Fibroblast of pulmonary artery (primary cell): Measurements from ENCODE around the gene MBD6.
A peak's percentile ranks its signal among the peaks of the same experiment; 100 is the strongest.

Source experiments
- DNase-seq: peaks from one replicate; pipeline ENCODE4 v3.0.0-alpha.2; 2010; ENCODE audit warnings: low read depth
- H3K4me3 ChIP-seq: replicated peaks from 2 replicates; pipeline ENCODE4 v1.5.1; 2011; ENCODE audit warnings: low read depth, mild to moderate bottlenecking, control low read depth, low read length, moderate library complexity
- TF ChIP-seq, protein P1 (sequence below): IDR thresholded peaks from 2 replicates; pipeline ENCODE4 v1.5.1; 2011; ENCODE audit warnings: mild to moderate bottlenecking, control low read depth, low read length, inconsistent platforms; ENCODE audit errors: missing control alignments

The MBD6 gene

DNA sequence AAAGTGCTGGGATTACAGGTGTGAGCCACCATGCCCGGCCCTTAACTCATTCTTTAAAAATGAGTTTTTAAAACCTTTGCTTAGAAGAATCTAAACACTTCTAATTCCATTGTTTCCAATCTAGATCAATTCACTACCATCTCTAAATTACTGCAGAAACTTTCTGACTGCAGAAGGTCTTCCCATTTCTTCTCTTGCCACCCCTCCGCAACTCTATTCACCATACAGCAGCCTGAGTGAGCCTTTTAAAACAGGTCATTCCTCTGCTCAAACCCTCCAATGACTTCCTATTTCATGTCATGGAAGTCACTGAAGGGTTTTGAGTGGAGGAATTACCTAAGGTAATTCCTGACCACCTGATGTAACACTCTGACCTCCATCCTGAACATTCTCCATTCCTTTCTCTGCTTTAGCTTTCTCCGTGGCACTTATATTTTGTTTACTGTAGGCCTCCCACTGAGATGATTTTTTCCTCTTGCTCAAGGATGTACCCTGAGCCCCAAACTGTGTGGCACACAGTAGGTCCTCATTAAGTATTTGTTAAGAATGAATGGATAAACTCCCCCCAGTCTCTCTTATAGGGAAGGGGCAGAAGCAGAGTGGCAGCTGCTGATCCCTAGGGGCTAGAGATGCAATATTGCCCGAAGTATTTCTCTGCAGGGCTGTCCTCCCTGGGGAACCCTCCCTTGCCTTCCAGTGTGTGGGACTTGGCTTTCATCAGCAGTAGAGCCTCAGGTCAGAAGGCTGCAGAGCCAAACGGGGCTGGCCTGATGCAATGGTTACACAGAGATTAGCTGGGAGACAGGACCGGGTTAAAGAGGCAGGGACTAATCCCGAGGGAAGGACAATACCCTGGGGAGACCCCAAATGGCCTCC lies 3.5 kb upstream of the MBD6 start:
- TF ChIP-seq, protein P1, sequence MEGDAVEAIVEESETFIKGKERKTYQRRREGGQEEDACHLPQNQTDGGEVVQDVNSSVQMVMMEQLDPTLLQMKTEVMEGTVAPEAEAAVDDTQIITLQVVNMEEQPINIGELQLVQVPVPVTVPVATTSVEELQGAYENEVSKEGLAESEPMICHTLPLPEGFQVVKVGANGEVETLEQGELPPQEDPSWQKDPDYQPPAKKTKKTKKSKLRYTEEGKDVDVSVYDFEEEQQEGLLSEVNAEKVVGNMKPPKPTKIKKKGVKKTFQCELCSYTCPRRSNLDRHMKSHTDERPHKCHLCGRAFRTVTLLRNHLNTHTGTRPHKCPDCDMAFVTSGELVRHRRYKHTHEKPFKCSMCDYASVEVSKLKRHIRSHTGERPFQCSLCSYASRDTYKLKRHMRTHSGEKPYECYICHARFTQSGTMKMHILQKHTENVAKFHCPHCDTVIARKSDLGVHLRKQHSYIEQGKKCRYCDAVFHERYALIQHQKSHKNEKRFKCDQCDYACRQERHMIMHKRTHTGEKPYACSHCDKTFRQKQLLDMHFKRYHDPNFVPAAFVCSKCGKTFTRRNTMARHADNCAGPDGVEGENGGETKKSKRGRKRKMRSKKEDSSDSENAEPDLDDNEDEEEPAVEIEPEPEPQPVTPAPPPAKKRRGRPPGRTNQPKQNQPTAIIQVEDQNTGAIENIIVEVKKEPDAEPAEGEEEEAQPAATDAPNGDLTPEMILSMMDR: no peak
- H3K4me3 ChIP-seq: peak overlapping the region; percentile 87
- peak; percentile 68 for DNase-seq

DNA sequence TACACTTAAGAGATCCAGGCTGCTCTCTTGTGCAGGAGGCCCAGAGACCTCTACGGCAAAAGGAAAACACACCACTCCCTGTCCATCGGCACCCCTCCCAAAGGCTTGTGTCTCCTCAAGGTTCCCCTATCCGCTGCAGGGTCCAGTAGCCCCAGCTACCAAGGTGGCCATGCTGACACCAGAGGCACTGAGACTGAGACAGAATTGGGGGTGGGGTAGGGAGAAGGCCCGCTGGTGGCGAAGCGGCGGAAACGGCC lies 2.9 kb upstream of the MBD6 start:
- peak overlapping the region; percentile 87 for H3K4me3 ChIP-seq
- DNase-seq: no peak
- TF ChIP-seq, protein P1: no peak

DNA sequence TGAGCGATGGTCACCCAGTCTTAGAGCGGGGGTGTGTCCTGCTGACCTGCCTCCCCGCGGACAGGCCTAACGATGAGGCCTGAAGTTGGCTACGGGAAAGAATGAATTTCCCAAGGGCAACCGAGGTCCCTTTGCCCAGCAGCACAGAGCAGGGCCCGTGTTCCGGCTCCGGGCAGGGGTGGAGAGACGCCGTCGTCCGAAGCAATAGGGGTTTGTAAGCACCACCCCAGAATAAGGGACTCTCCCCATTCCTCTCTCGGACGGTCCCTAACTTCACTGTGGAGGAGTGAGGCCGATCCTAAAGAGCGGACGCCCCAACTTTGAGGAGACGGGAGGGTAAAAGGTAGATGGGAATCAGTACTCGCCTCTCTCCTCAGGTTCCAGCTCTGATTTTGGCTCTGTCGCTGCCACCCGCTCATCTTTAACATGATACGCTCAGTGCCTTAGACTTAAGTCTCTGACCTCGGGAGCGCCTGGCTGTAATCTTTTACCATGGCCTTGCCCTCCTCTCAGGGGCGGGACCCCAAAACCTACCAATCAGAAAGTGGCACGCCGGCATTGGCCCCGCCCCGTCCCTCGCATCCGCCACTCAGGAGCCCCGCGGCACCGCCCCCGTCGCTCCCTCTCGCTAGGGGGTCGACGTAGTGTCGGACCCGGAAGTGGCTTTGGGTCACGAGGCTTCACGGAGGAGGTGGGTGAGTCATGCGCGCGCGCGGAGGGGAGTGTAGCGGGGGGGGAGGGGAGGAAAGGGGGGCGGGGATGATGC lies 2.4 kb upstream of the MBD6 start, which contains the start of gene DDIT3:
Gene DDIT3, minus strand, starts transcription at position 462 of the 766 bp plus-strand sequence. CDS start 3,108 bp downstream, outside the sequence.
- peak within 1 kb of the TSS; percentile 87 for H3K4me3 ChIP-seq
- TF ChIP-seq, protein P1: no peak
- peak; percentile 99 for DNase-seq

DNA sequence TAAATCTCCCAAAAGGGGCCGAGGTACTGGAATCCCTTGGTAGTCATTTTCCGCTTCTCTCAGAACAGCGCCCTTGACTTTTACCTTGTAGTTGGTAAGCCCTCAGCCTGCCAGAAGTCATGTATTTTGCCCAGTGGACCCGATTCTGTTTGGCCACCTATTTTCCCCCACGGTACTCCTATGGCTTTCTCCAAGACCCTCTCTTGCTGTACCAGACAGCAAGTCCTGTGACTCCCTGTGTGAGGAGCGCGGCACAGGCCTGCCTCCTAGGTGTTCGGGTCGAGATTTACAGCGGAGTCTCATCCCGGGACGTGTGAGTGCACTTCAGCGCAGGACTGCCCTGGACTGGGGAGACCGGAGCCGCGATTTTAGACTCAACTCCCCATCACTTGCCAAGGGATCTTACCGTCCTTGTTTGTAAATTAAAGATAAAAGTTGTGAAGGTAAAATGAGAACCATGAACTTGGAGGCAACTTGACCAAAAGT lies 1.1 kb upstream of the MBD6 start:
- no peak for DNase-seq
- H3K4me3 ChIP-seq: no peak overlapping the region
- TF ChIP-seq, protein P1: no peak

DNA sequence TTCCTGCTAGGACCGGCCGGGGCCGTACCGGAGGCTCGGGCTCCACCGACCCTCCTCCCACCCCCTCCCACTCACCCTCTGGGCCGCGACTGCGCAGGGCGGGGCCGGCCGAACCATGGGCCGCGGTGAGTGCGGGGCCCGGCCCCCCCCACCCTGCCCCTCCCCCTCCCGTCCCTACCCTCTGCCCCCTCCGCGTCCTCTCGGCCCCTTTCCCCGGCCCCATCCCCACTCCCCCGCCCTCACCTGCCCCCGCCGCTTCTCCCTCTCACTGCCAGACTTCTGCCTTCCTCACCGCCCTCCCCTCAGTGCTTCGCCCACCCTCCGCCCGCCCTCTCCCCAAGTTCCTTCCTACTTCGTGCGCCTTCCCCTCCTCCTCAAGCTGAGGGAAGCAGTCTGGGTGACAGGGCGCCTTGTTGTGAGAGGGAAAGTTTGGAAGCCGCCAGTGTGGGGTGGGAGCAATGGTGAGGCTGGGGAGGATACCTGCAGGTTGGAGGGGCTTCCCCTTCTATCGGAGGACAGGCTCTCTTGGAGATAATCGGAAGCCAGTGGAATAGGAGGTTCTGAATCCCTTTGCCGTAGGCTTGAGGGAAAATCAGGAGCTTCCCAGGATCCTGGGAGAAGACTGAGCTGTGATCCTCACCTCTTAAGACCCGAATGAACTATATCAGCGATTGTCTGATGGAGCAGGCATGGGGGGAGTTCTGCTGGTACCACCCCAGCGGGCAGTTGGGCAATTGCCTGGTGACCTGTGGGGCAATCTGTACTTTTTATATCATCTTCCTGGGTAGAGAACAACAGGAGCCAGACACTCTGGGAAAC lies 472 bp downstream of the MBD6 start:
- TF ChIP-seq, protein P1: no peak
- peak overlapping the region; percentile 92 for H3K4me3 ChIP-seq
- DNase-seq: peak; percentile 68

DNA sequence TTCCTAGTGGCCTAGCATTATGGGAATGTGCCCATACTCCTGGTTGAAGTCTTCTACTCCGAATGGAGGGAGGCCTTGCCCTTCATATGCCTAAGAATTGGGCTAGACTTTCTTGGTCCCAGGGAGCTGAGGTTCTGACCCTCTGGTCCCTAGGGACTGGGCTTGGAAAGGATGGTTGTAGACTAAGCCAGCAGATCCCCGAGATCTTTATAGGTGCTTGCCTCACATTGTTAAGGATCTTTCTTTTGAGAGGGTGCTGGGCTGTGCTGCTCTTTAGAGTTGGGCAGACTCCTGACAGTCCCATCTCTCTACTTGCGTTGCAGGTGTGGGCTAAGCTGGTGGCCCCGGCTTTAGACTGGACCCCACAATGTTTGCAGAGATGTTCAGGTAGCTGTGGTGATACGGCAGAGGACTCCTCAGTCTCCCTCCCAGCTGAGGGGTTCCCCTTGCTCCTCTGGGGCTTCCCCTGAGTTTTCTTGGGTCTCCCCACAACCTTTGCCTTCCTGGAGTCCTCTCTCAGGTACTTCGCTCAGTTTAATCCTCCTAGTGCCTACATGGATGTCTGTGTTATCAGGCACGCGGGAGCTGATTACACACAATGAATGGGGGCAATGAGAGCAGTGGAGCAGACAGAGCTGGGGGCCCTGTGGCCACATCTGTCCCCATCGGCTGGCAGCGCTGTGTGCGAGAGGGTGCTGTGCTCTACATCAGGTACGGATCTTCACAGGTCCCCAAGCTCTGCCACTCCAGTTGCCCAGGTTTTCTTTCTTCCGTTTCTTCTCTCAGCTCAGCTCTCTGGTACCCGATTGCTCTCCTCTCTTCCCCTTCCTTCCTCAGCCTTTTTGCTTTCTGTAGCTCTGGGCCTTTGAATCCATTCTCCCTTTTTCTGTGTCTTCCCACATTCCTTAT lies 1.3 kb downstream of the MBD6 start:
- no peak for DNase-seq
- TF ChIP-seq, protein P1: no peak
- H3K4me3 ChIP-seq: peak overlapping the region; percentile 92
